ENCODE data around the gene NOP53. TPM values are rescaled to one million over a fixed set of nuclear protein-coding genes. Genes with fewer than 3 reads are reported as not detected.
A peak's percentile ranks its signal among the peaks of the same experiment; 100 is the strongest.
"Not testable (repeated sequence)": the region's sequence is repeated elsewhere in the genome, so short reads cannot be mapped to it uniquely, and the experiment has no call there.

Gene NOP53
- total and polyA plus RNA-seq, 2 donors = 324 to 621 TPM

DNA sequence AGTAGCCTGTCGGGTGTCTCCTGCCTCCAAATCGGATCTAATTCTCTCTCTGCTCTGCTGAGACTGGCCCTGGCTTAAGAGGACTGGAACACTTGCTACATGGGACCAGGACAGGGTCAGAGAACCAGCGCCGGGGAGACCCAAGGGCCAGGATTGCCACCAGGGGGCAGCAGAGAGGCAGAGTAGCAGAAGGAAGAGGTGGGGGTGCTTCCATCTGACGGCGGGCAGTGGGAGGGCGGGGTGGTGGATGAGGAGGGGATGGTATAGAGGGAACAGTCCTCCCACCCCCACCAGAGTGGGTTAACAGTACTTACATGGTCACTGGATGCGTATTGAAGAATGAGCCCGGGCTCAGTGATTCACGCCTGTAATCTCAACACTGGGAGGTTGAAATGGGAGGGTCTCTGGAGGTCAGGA, 45.1 kb downstream of the NOP53 start:
- Histone ChIP-seq H3K36me3 (ENCODE audit: control insufficient read depth in 2 of 2, insufficient read depth in 2 of 2, low read length in 1 of 2) (peaks cover under 1 to 3% of the 10 kb centered on the region in 2 donors), H3K4me1 (ENCODE audit: control insufficient read depth in 2 of 2, insufficient read depth in 2 of 2, low read length in 2 of 2) (no peaks in the 10 kb centered on the region), H3K4me3 (ENCODE audit: low read length in 2 of 2) (no peak overlapping the region), H3K9me3 (ENCODE audit: control insufficient read depth in 2 of 2, insufficient read depth in 1 of 2, low read length in 1 of 2) (no peaks in the 10 kb centered on the region), H3K27me3 (ENCODE audit: control insufficient read depth in 2 of 2, insufficient read depth in 1 of 2, low read length in 1 of 2) (no peaks in the 10 kb centered on the region), H3K27ac (ENCODE audit: low read depth in 1 of 2, low read length in 1 of 2) (no peak overlapping the region)
- WGBS = 14% methylated on average over 10 of the region's 10 CpGs
- DNase-seq (ENCODE audit: low read depth in 6 of 9, low spot score in 9 of 9) = peak in 6 of 9 donors; percentile 45 to 77 (median 66)

DNA sequence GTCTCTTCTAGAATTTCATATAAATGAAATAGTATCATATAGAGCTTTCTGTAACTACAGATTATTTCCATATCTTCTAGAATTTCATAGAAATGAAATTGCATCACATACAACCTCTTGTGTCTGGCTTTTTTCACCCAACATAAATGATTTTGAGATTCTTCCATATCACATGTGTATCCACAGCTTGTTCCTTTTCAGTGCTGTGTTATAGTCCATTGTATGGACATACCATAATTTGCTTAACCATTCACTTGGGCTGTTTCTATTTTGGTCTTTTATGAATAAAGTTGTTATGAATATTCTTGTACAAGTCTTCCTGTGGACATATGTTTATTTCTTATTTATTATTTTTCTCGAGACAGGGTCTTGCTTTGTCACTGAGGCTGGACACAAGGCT, 47.3 kb downstream of the NOP53 start:
- H3K4me1 ChIP-seq (ENCODE audit: control insufficient read depth in 2 of 2, insufficient read depth in 2 of 2, low read length in 2 of 2) = no peaks in the 10 kb centered on the region
- H3K27ac ChIP-seq (ENCODE audit: low read depth in 1 of 2, low read length in 1 of 2) = no peak overlapping the region
- H3K9me3 ChIP-seq (ENCODE audit: control insufficient read depth in 2 of 2, insufficient read depth in 1 of 2, low read length in 1 of 2) = no peaks in the 10 kb centered on the region
- DNase-seq (ENCODE audit: low read depth in 6 of 9, low spot score in 9 of 9) = no peak
- WGBS = 93% methylated on average over 1 of the region's 1 CpG
- H3K27me3 ChIP-seq (ENCODE audit: control insufficient read depth in 2 of 2, insufficient read depth in 1 of 2, low read length in 1 of 2) = no peaks in the 10 kb centered on the region
- no peak overlapping the region for H3K4me3 ChIP-seq (ENCODE audit: low read length in 2 of 2)
- H3K36me3 ChIP-seq (ENCODE audit: control insufficient read depth in 2 of 2, insufficient read depth in 2 of 2, low read length in 1 of 2) = no peaks in the 10 kb centered on the region

DNA sequence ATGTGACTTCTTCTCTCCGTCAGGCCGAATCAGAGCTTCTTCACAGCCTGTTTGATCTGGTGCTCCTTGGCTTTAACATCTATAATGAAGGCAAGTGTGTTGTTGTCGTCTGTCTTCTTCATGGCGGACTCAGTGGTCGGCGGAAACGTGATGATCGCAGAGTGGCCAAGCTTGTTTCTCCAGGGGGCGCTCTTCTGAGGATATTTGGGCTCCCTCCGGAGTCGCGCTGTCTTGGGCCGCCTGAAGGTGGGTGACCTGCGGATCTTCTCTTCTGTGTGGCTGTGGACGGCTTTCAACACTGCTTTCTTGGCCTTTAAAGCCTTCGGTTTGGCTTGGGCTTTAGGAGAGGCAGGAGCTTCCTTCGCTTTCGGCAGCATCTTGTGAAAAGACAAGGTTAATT, 49.2 kb downstream of the NOP53 start:
- Histone ChIP-seq H3K27ac (ENCODE audit: low read depth in 1 of 2, low read length in 1 of 2) (no peak overlapping the region), H3K9me3 (ENCODE audit: control insufficient read depth in 2 of 2, insufficient read depth in 1 of 2, low read length in 1 of 2) (no peaks in the 10 kb centered on the region)
- WGBS = 85% methylated on average over 18 of the region's 18 CpGs

DNA sequence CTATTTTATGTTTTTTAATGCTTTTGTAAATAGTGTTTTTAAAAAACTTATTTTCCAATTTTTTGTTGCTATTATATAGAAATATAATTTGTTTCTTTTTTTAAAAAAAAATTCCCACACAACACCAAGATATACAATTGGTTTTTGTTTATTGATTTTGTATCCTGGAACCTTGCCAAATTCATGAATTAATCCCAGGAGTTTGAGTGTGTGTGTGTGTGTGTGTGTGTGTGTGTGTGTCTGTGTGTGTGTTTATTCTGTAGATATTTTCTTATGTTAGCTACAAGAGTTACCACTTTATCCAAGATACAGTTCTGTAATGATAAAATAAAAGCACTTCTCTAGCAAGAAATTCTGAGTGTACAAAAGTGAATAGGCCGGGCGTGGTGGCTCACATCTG, 51.4 kb downstream of the NOP53 start:
- no peak overlapping the region for H3K4me3 ChIP-seq (ENCODE audit: low read length in 2 of 2)
- peaks cover 0 to 2% of the 10 kb centered on the region in 2 donors for H3K27me3 ChIP-seq (ENCODE audit: control insufficient read depth in 2 of 2, insufficient read depth in 1 of 2, low read length in 1 of 2)
- peaks cover 0 to 4% of the 10 kb centered on the region in 2 donors for H3K9me3 ChIP-seq (ENCODE audit: control insufficient read depth in 2 of 2, insufficient read depth in 1 of 2, low read length in 1 of 2)
- H3K36me3 ChIP-seq (ENCODE audit: control insufficient read depth in 2 of 2, insufficient read depth in 2 of 2, low read length in 1 of 2) = no peaks in the 10 kb centered on the region
- no peak overlapping the region for H3K27ac ChIP-seq (ENCODE audit: low read depth in 1 of 2, low read length in 1 of 2)
- no peaks in the 10 kb centered on the region for H3K4me1 ChIP-seq (ENCODE audit: control insufficient read depth in 2 of 2, insufficient read depth in 2 of 2, low read length in 2 of 2)
- DNase-seq (ENCODE audit: low read depth in 6 of 9, low spot score in 9 of 9) = no peak
- 93% methylated on average over 2 of the region's 2 CpGs for WGBS

More for the DNA sequence above, 49.2 kb downstream of the NOP53 start:
- no peaks in the 10 kb centered on the region for H3K36me3 ChIP-seq (ENCODE audit: control insufficient read depth in 2 of 2, insufficient read depth in 2 of 2, low read length in 1 of 2)
- H3K4me1 ChIP-seq (ENCODE audit: control insufficient read depth in 2 of 2, insufficient read depth in 2 of 2, low read length in 2 of 2) = no peaks in the 10 kb centered on the region
- H3K27me3 ChIP-seq (ENCODE audit: control insufficient read depth in 2 of 2, insufficient read depth in 1 of 2, low read length in 1 of 2) = peaks cover 0 to 2% of the 10 kb centered on the region in 2 donors
- no peak overlapping the region for H3K4me3 ChIP-seq (ENCODE audit: low read length in 2 of 2)
- DNase-seq (ENCODE audit: low read depth in 6 of 9, low spot score in 9 of 9) = no peak

DNA sequence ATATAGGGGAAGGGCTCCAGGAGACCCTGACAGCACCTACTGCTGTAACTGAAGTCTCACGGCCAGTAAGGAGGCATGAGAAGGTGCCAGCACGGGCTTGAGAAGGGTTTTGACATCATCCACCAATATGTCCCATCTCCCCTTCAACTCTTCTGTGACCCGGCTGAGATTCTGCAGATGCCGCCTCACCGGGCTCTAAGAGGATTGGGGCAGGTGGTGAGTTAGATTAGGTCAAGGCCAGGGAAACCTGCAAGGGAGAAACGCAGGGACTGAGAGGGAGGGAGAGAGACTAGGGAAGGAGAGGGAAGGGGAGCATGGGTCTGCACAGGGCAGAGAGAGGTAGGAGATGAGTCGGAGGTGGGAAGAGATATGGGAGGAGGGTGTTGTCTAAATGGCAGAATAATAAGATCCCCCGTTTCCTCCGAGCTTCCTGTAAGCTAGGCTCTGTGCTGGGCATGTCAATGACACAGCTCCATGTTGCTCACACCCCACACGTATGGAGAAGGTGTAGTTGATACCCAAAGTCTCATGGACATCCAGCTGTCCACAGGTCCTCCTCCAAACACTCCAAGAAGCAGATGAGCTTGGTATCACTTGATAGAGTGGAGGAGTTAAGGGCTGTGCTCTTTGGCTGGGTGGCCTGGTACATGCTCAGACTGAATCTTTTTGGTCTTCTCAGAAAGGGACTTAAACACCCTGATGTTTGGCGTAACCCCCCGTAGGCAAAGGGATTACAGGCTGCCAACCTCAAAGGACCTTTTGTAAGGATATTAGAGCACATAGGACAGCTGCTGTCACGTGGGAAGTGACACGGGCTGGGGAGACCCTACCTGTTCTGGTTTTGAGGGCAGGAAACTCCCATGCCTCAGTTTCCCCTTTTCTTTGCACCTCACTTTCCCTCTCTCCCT, 52.9 kb downstream of the NOP53 start:
- H3K9me3 ChIP-seq (ENCODE audit: control insufficient read depth in 2 of 2, insufficient read depth in 1 of 2, low read length in 1 of 2) = peaks cover 1 to 13% of the 10 kb centered on the region in 2 donors
- 74% methylated on average over 14 of the region's 14 CpGs for WGBS
- H3K36me3 ChIP-seq (ENCODE audit: control insufficient read depth in 2 of 2, insufficient read depth in 2 of 2, low read length in 1 of 2) = no peaks in the 10 kb centered on the region
- no peak overlapping the region for H3K4me3 ChIP-seq (ENCODE audit: low read length in 2 of 2)
- H3K27me3 ChIP-seq (ENCODE audit: control insufficient read depth in 2 of 2, insufficient read depth in 1 of 2, low read length in 1 of 2) = peaks cover 0 to 2% of the 10 kb centered on the region in 2 donors
- H3K27ac ChIP-seq (ENCODE audit: low read depth in 1 of 2, low read length in 1 of 2) = no peak overlapping the region
- no peaks in the 10 kb centered on the region for H3K4me1 ChIP-seq (ENCODE audit: control insufficient read depth in 2 of 2, insufficient read depth in 2 of 2, low read length in 2 of 2)
- DNase-seq (ENCODE audit: low read depth in 6 of 9, low spot score in 9 of 9) = no peak

DNA sequence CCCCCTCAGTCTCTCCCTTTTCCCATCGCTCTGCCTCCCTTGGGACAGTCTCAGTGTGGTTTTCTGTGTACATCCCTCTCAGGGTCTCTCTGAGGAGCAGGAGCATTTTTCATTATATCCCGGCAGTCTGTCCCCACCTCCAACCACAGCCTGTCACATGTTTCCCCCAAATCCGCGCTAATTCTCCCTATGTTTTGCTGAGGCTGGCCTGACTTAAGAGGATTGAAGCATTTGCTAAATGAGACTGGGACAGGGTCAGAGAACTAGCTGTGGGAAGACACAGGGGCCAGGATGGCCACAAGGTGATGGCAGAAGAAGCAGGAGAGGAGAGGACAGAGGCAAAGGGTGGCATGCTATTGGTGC, 53.5 kb downstream of the NOP53 start:
- Histone ChIP-seq H3K4me1 (ENCODE audit: control insufficient read depth in 2 of 2, insufficient read depth in 2 of 2, low read length in 2 of 2) (no peaks in the 10 kb centered on the region), H3K27me3 (ENCODE audit: control insufficient read depth in 2 of 2, insufficient read depth in 1 of 2, low read length in 1 of 2) (peaks cover 0 to 2% of the 10 kb centered on the region in 2 donors), H3K27ac (ENCODE audit: low read depth in 1 of 2, low read length in 1 of 2) (no peak overlapping the region), H3K9me3 (ENCODE audit: control insufficient read depth in 2 of 2, insufficient read depth in 1 of 2, low read length in 1 of 2) (peaks cover 1 to 13% of the 10 kb centered on the region in 2 donors), H3K4me3 (ENCODE audit: low read length in 2 of 2) (no peak overlapping the region), H3K36me3 (ENCODE audit: control insufficient read depth in 2 of 2, insufficient read depth in 2 of 2, low read length in 1 of 2) (no peaks in the 10 kb centered on the region)
- WGBS = 86% methylated on average over 4 of the region's 4 CpGs
- no peak for DNase-seq (ENCODE audit: low read depth in 6 of 9, low spot score in 9 of 9)

DNA sequence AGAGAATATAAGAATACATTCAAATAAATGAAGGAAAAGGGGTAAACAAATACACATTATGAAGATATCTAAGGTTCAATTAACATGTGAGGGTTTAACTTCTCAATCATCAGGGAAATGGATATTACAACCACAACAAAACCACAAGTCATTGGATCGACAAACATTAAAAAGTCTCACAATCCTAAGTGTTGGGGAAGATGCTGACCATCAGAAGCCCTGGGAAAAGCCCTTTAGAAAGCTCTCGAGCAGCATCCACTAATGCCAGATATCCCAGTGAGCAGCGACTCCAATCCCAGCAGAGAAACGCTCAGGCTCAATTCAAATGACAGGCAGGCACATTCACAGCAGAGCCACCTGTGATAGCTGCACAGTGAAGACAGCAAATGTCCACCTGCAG, 55.9 kb downstream of the NOP53 start:
- no peak for DNase-seq (ENCODE audit: low read depth in 6 of 9, low spot score in 9 of 9)
- Histone ChIP-seq H3K36me3 (ENCODE audit: control insufficient read depth in 2 of 2, insufficient read depth in 2 of 2, low read length in 1 of 2) (no peaks in the 10 kb centered on the region), H3K4me1 (ENCODE audit: control insufficient read depth in 2 of 2, insufficient read depth in 2 of 2, low read length in 2 of 2) (no peaks in the 10 kb centered on the region), H3K9me3 (ENCODE audit: control insufficient read depth in 2 of 2, insufficient read depth in 1 of 2, low read length in 1 of 2) (peaks cover 1 to 13% of the 10 kb centered on the region in 2 donors), H3K27me3 (ENCODE audit: control insufficient read depth in 2 of 2, insufficient read depth in 1 of 2, low read length in 1 of 2) (peaks cover 0 to 2% of the 10 kb centered on the region in 2 donors), H3K27ac (ENCODE audit: low read depth in 1 of 2, low read length in 1 of 2) (no peak overlapping the region), H3K4me3 (ENCODE audit: low read length in 2 of 2) (no peak overlapping the region)
- 98% methylated on average over 4 of the region's 4 CpGs for WGBS

DNA sequence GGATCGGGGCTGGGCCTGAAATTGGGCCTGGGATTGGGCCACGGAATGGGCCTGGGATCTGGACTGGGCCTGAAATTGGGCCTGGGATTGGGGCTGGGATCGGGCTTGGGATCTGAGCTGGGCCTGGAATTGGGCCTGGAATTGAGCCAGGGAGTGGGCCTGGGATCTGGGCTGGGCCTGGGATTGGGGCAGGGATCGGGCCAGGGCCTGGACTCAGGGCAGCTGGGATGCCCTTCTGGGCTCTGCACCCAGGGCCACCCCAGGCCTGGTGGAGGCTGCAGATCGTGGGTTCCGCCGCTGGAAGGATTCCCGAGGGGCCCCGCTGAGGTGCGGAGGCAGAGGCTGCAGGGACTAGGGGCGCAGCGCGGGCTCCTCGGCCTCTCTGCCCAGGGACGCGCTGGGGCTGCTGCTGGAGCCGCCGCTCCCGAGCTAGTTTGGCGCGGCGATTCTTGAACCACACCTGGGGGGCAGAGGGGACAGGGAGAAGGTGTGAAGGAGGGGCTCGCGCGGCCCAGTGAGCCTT, 57.2 kb downstream of the NOP53 start:
- DNase-seq (ENCODE audit: low read depth in 6 of 9, low spot score in 9 of 9) = no peak
- Histone ChIP-seq H3K9me3 (ENCODE audit: control insufficient read depth in 2 of 2, insufficient read depth in 1 of 2, low read length in 1 of 2) (peaks cover 1 to 13% of the 10 kb centered on the region in 2 donors), H3K36me3 (ENCODE audit: control insufficient read depth in 2 of 2, insufficient read depth in 2 of 2, low read length in 1 of 2) (no peaks in the 10 kb centered on the region), H3K27me3 (ENCODE audit: control insufficient read depth in 2 of 2, insufficient read depth in 1 of 2, low read length in 1 of 2) (peaks cover 0 to 2% of the 10 kb centered on the region in 2 donors), H3K4me1 (ENCODE audit: control insufficient read depth in 2 of 2, insufficient read depth in 2 of 2, low read length in 2 of 2) (no peaks in the 10 kb centered on the region), H3K27ac (ENCODE audit: low read depth in 1 of 2, low read length in 1 of 2) (no peak overlapping the region), H3K4me3 (ENCODE audit: low read length in 2 of 2) (no peak overlapping the region)
- WGBS = 97% methylated on average over 25 of the region's 25 CpGs

DNA sequence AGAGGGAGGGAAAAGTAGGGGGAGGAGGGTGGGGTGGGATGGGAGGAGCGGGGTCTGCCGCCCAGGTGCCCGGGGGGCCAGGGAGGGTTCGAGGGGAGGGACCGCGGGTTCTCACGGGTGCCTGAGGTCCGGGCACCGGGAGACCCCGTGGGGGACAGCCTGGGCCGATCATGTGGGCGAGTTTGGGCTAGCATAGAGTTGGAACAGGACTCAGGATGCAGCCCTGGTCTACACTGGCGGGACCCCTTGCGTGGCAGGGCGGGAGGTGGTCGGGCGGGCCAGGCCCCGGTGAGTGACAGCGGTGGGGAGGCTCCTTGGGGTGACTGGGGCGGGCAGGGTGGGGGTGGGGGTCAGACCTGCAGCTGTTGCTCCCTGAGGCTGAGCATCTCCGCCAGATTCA, 57.8 kb downstream of the NOP53 start:
- H3K4me3 ChIP-seq (ENCODE audit: low read length in 2 of 2); H3K36me3 ChIP-seq (ENCODE audit: control insufficient read depth in 2 of 2, insufficient read depth in 2 of 2, low read length in 1 of 2); H3K27me3 ChIP-seq (ENCODE audit: control insufficient read depth in 2 of 2, insufficient read depth in 1 of 2, low read length in 1 of 2); DNase-seq (ENCODE audit: low read depth in 6 of 9, low spot score in 9 of 9); H3K27ac ChIP-seq (ENCODE audit: low read depth in 1 of 2, low read length in 1 of 2); H3K4me1 ChIP-seq (ENCODE audit: control insufficient read depth in 2 of 2, insufficient read depth in 2 of 2, low read length in 2 of 2): not testable (repeated sequence)
- 92% methylated on average over 21 of the region's 21 CpGs for WGBS
- peaks cover 1 to 13% of the 10 kb centered on the region in 2 donors for H3K9me3 ChIP-seq (ENCODE audit: control insufficient read depth in 2 of 2, insufficient read depth in 1 of 2, low read length in 1 of 2)
